A673 (cell line): ENCODE data around the gene MTR.

ENCODE experiments used
- EZH2 ChIP-seq: fragments of 200-600 bp; sonication (generic); IDR thresholded peaks from 2 replicates; pipeline ENCODE4 v1.6.1; 2017; ENCODE audit warnings: borderline replicate concordance, low read depth, mild to moderate bottlenecking, mixed read lengths, antibody characterized with exemption, low read length; ENCODE audit not compliant: poor library complexity, severe bottlenecking
- TF ChIP-seq, protein P1 (sequence below): fragments of 300-800, 200-600 bp; sonication (generic); conservative IDR thresholded peaks from 2 replicates; pipeline ENCODE4 v1.5.1; 2017; ENCODE audit warnings: low read depth, mild to moderate bottlenecking, antibody characterized with exemption, low read length, moderate library complexity, mixed read lengths

DNA sequence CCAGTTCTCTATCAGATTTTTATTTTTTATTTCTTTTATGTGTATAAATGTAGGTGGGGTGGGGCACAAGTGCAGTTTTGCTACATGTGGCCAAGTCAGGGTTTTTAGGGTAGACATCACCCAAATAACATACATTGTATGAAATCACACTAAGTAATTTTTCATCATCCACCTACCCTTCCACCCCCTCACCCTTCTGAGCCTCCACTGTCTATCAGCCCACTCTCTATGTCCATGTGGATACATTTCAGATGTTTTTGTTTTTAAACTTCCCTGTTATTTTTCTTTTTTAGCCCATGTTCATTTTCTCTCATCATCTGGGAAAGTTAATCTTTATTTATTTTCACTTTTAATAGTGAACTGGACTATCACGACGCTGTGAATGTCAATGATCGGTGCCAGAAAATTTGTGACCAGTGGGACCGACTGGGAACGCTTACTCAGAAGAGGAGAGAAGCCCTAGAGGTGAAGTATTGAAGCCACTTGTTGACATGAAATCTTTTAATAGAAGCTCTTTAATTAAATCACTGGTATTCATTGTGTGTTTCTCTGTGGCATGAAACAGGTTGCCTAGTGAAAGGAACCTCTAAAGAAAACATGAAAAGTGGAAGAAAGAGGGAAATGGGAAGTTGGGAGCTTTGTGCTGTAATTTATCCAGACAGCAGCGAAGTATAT lies 47.6 kb upstream of the MTR start:
- TF ChIP-seq, protein P1, sequence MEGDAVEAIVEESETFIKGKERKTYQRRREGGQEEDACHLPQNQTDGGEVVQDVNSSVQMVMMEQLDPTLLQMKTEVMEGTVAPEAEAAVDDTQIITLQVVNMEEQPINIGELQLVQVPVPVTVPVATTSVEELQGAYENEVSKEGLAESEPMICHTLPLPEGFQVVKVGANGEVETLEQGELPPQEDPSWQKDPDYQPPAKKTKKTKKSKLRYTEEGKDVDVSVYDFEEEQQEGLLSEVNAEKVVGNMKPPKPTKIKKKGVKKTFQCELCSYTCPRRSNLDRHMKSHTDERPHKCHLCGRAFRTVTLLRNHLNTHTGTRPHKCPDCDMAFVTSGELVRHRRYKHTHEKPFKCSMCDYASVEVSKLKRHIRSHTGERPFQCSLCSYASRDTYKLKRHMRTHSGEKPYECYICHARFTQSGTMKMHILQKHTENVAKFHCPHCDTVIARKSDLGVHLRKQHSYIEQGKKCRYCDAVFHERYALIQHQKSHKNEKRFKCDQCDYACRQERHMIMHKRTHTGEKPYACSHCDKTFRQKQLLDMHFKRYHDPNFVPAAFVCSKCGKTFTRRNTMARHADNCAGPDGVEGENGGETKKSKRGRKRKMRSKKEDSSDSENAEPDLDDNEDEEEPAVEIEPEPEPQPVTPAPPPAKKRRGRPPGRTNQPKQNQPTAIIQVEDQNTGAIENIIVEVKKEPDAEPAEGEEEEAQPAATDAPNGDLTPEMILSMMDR = no peak
- TF ChIP-seq EZH2 = no peak
